22Rv1 (cell line): ENCODE data around the gene KCNJ18.

ENCODE experiments used
- ZFX ChIP-seq: fragments of 450-650 bp; IDR thresholded peaks from 2 replicates; pipeline ENCODE4 v1.6.1; 2017; ENCODE audit warnings: antibody characterized with exemption, borderline replicate concordance
- TF ChIP-seq, protein P1 (sequence below): fragments of 450-650 bp; IDR thresholded peaks from 2 replicates; pipeline ENCODE4 v1.5.1; 2017; ENCODE audit warnings: mild to moderate bottlenecking

DNA sequence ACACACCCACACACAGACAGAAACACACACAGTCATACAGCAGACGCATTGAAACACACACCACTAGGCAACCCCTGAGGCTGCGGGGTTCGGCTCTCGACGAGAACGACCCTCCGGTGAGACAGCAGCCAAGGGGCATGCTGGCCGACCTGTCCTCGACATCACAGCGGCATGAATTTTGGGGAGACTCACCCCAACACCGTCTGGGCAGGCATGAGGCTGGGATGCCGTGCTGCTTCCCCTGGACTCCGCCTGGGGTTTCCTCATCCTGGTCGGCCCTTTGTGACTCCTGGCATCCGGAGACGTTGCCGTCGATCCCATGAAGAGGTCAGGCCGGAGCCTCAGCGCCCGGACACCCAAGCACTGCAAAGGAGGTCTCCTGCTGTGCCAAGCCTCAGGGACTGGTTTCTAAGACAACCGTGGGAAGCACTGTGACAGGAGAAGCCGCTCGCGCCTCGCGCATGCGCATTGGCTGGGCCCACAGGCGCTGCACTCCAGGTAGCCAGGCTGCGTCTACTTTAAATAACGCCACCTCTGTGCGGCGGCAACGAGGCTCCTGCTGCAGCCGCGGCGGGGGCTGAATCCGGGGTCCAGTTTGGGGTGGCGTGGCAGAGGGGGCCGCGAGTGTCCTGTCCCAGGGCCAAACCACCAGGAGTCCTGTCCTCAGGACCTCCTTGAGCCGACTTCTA lies 13.8 kb upstream of the KCNJ18 start:
- TF ChIP-seq, protein P1, sequence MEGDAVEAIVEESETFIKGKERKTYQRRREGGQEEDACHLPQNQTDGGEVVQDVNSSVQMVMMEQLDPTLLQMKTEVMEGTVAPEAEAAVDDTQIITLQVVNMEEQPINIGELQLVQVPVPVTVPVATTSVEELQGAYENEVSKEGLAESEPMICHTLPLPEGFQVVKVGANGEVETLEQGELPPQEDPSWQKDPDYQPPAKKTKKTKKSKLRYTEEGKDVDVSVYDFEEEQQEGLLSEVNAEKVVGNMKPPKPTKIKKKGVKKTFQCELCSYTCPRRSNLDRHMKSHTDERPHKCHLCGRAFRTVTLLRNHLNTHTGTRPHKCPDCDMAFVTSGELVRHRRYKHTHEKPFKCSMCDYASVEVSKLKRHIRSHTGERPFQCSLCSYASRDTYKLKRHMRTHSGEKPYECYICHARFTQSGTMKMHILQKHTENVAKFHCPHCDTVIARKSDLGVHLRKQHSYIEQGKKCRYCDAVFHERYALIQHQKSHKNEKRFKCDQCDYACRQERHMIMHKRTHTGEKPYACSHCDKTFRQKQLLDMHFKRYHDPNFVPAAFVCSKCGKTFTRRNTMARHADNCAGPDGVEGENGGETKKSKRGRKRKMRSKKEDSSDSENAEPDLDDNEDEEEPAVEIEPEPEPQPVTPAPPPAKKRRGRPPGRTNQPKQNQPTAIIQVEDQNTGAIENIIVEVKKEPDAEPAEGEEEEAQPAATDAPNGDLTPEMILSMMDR: no peak
- TF ChIP-seq ZFX: no peak
